Stimulated activated CD4-positive, alpha-beta T cell treated with anti-CD3 and anti-CD28 coated beads, TNF-alpha, amount 100 ng/mL, for 48 hours (primary cell): ENCODE data around the gene PSG2.
"Not testable (repeated sequence)": the region's sequence is repeated elsewhere in the genome, so short reads cannot be mapped to it uniquely, and the experiment has no call there.

Source experiments
- DNase-seq, 3 donors: peaks; one replicate each; pipeline ENCODE4 v3.0.0-alpha.2; 2020; ENCODE audit warnings: low read depth in 3 of 3

The PSG2 gene

DNA sequence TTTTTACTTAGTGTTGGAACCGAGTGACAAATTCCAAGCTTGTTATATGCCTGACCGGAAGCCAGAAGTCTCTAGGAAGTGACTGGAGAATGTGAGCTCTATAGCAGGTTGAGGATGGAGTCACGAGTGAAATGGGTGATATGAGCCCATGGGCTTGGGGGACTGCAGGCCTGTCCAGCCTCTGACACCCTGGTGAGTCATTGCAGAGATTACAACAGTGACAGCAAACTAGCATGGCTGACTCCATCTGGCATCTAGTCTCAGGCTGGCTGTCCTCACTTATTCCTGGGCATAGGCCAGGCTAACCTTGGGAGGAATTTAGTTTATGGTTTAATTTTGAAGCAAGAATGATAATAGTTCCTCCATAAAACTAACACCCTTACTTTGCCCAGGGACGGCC lies 4.6 kb downstream of the PSG2 start:
- not testable (repeated sequence) for DNase-seq

- not testable (repeated sequence) for DNase-seq
Observed at GRCh38 chr19:43062418-43062817, 20.1 kb downstream of the PSG2 start.

- not testable (repeated sequence) for DNase-seq
Observed at GRCh38 chr19:43061326-43061725, 21.2 kb downstream of the PSG2 start.

GRCh38 chr19:43060254-43060653 lies 22.2 kb downstream of the PSG2 start:
- not testable (repeated sequence) for DNase-seq

DNA sequence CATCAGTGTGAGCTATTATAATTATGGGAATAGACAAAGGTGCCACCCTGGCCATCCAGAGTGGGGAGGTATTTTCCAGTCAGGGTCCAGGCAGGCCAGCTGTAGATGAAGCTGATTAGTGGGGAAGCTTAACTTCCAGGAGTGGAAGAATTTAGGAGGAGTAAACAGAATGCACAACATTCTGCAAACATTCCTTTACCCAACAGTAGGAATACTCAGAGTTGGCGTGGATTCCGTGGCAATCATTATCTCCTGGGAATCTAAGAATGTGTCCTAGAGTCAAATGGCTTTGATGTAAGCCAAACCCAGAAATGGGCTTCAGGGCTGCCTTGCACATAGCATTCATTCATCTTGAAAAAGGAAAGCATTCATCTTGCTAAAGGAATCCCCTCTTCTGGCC lies 23.0 kb downstream of the PSG2 start:
- not testable (repeated sequence) for DNase-seq

DNA sequence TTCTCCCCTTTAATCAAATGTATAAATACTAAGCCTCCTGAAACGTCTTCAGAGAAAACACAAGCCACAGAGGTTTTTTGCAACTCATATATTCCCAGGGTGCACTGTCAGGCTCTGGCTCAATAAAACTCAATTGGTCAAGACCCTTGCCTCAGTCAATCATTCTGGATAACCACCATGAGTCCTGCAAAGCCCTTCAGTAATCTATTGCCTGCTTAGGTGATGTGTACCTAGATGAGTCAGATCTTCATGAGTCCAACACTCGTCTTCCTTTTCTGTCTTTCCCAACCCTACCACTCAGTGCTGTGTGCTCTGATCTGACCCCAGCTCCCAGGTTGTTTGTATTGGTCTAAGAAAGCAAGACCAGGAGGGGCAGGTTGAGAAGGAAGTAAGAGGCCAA lies 24.1 kb downstream of the PSG2 start:
- DNase-seq, result not testable (repeated sequence)

GRCh38 chr19:43047966-43048365 lies 34.5 kb downstream of the PSG2 start:
- not testable (repeated sequence) for DNase-seq

GRCh38 chr19:43046578-43046977 lies 35.9 kb downstream of the PSG2 start:
- not testable (repeated sequence) for DNase-seq

GRCh38 chr19:43043492-43044180 lies 38.9 kb downstream of the PSG2 start:
- not testable (repeated sequence) for DNase-seq

DNA sequence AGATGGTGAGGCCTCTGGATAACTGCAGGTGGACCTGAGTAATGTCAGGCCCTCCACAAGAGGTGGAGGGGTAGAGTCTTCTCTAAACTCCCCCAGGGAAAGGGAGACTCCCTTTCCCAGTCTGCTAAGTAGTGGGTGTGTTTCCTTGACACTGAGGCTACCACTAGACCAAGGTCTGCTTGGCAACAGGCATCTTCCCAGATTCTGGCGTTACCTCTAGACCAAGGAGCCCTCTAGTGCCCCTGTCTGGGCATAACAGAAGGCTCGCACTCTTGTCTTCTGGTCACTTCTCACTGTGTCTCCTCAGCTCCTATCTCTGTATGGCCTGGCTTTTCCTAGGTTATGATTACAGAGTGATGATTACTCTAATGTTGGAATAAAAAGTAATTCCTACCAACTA lies 50.9 kb downstream of the PSG2 start:
- not testable (repeated sequence) for DNase-seq

DNA sequence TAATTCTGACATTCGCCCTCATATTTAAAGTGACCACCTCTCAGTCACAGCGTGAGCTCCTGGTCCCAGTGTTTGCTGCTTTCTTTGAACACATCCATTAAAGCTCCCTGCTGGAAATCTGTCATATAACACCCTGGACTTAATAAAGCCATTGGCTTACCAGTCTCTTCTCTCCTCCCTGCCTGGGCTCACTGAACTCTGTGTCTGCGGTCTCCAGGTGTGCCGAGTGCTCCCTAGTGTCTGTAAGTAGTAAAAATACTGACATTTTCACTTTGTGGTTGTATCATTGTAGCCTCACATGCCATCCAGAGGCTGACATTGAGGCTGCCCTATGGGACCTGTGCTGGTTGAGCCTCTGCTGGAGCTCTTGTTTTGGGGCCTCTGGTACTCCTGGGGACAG lies 53.6 kb downstream of the PSG2 start:
- DNase-seq, result no peak

DNA sequence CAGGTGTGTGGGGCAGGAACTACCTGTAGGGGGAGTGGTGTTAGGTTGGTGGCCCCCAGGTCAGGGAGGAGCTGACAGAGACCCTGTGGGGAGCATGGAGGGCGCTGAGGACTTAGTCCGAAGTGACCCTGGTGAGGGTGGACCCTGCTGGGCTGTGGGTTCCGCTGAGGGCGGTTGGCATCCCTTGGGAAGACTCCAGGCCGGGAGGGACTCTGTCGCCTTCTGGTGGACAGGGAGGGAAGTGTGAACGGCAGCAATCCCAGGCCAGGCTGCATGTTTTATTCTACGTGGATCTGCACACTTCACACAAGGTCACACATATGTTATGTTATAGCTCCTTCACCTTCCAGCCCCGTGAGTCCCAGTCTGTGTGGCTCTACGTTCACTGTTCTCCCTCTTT lies 54.5 kb downstream of the PSG2 start:
- not testable (repeated sequence) for DNase-seq

- not testable (repeated sequence) for DNase-seq
Observed at GRCh38 chr19:43027061-43027460, 55.4 kb downstream of the PSG2 start.

- DNase-seq, result not testable (repeated sequence)
Observed at GRCh38 chr19:43026369-43026768, 56.1 kb downstream of the PSG2 start, which contains the start of gene PSG11. Gene PSG11, minus strand, starts transcription at chr19:43026469. Its CDS starts 97 bp downstream, at chr19:43026372.

- DNase-seq, result not testable (repeated sequence)
Observed at GRCh38 chr19:43022098-43022497, 60.4 kb downstream of the PSG2 start.

- not testable (repeated sequence) for DNase-seq
Observed at GRCh38 chr19:43021629-43022028, 60.9 kb downstream of the PSG2 start.

DNA sequence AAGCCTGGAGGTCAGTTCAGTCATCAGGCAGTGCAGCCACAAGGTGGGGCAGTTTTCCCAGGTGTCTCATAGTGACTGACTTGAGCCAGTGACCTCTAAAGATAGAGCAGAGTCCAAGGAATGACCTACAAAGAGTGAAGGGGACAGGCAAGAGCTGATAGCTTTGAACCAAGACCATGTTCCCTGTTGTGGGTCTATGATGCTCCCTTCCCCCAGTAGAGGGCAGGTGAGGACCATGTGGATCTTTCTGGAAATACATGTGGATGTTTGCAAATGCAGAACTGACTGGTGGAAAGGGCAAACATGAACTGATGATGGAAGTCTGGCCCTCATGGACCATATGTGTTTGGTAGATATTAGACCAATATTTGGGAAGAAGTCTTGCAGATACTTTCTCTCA lies 62.9 kb downstream of the PSG2 start:
- not testable (repeated sequence) for DNase-seq
